Measurements from ENCODE around the gene PRSS53. TPM values are rescaled to one million over a fixed set of nuclear protein-coding genes. Genes with fewer than 3 reads are reported as not detected.
A peak's percentile ranks its signal among the peaks of the same experiment; 100 is the strongest.

Gene PRSS53
- total and polyA plus RNA-seq, 7 donors, result 1.1 to 9.1 (median 2.6) TPM; not detected in 2

DNA sequence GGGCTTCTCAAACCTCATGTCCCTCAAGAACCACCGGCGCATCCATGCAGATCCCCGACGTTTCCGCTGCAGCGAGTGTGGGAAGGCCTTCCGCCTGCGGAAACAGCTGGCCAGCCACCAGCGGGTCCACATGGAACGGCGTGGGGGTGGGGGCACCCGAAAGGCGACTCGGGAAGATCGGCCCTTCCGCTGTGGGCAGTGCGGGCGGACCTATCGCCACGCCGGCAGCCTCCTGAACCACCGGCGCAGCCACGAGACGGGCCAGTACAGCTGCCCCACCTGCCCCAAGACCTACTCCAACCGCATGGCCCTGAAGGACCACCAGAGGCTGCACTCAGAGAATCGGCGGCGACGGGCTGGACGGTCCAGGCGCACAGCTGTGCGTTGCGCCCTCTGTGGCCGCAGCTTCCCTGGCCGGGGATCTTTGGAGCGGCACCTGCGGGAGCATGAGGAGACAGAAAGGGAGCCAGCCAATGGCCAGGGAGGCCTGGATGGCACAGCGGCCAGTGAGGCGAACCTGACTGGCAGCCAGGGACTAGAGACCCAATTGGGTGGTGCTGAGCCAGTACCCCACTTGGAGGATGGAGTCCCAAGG, 8.6 kb downstream of the PRSS53 start:
- H3K9me3 ChIP-seq, result no peaks in the 10 kb centered on the region
- H3K4me1 ChIP-seq, result peaks cover 0 to 9% (median 5%) of the 10 kb centered on the region in 4 donors
- H3K27ac ChIP-seq, result no peak overlapping the region
- 97% methylated on average over 40 of the region's 40 CpGs for WGBS, 2 donors
- TF ChIP-seq EP300 (IDR thresholded peaks at IDR 0.05) (no peak), POLR2A (IDR thresholded peaks at IDR 0.05) (no peak), POLR2AphosphoS5 (IDR thresholded peaks at IDR 0.05) (no peak)
- TF ChIP-seq, protein P1, sequence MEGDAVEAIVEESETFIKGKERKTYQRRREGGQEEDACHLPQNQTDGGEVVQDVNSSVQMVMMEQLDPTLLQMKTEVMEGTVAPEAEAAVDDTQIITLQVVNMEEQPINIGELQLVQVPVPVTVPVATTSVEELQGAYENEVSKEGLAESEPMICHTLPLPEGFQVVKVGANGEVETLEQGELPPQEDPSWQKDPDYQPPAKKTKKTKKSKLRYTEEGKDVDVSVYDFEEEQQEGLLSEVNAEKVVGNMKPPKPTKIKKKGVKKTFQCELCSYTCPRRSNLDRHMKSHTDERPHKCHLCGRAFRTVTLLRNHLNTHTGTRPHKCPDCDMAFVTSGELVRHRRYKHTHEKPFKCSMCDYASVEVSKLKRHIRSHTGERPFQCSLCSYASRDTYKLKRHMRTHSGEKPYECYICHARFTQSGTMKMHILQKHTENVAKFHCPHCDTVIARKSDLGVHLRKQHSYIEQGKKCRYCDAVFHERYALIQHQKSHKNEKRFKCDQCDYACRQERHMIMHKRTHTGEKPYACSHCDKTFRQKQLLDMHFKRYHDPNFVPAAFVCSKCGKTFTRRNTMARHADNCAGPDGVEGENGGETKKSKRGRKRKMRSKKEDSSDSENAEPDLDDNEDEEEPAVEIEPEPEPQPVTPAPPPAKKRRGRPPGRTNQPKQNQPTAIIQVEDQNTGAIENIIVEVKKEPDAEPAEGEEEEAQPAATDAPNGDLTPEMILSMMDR (IDR thresholded peaks at IDR 0.05), result no peak
- peak; percentile 57 for DNase-seq
- intact Hi-C loops (cut with DNase I), result no loop called here
- H3K36me3 ChIP-seq, result peaks cover 49 to 91% (median 55%) of the 10 kb centered on the region in 4 donors
- no peak overlapping the region for H3K4me3 ChIP-seq
- H3K27me3 ChIP-seq, result no peaks in the 10 kb centered on the region

DNA sequence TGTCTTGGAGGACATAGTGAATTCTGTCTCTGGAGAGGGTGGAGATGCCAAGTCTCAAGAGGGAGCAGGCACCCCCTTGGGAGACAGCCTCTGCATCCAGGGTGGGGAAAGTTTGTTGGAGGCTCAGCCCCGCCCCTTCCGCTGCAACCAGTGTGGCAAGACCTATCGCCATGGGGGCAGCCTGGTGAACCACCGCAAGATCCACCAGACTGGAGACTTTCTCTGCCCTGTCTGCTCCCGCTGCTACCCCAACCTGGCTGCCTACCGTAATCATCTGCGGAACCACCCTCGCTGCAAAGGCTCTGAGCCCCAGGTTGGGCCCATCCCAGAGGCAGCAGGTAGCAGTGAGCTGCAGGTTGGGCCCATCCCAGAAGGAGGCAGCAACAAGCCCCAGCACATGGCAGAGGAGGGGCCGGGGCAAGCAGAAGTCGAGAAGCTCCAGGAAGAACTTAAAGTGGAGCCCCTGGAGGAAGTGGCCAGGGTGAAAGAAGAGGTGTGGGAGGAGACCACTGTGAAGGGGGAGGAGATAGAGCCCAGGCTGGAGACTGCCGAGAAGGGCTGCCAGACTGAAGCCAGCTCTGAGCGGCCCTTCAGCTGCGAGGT, 9.3 kb downstream of the PRSS53 start:
- Histone ChIP-seq H3K4me3 (no peak overlapping the region), H3K27ac (no peak overlapping the region), H3K4me1 (peaks cover 0 to 15% (median 12%) of the 10 kb centered on the region in 4 donors), H3K27me3 (no peaks in the 10 kb centered on the region), H3K9me3 (no peaks in the 10 kb centered on the region), H3K36me3 (peaks cover 49 to 84% (median 55%) of the 10 kb centered on the region in 4 donors)
- DNase-seq, result no peak
- intact Hi-C loops (cut with DNase I), result no loop called here
- TF ChIP-seq EP300 (IDR thresholded peaks at IDR 0.05) (no peak), POLR2AphosphoS5 (IDR thresholded peaks at IDR 0.05) (no peak), POLR2A (IDR thresholded peaks at IDR 0.05) (no peak)
- TF ChIP-seq, protein P1 (IDR thresholded peaks at IDR 0.05), result no peak
- 85 to 93% methylated on average over 13 of the region's 13 CpGs for WGBS, 2 donors

DNA sequence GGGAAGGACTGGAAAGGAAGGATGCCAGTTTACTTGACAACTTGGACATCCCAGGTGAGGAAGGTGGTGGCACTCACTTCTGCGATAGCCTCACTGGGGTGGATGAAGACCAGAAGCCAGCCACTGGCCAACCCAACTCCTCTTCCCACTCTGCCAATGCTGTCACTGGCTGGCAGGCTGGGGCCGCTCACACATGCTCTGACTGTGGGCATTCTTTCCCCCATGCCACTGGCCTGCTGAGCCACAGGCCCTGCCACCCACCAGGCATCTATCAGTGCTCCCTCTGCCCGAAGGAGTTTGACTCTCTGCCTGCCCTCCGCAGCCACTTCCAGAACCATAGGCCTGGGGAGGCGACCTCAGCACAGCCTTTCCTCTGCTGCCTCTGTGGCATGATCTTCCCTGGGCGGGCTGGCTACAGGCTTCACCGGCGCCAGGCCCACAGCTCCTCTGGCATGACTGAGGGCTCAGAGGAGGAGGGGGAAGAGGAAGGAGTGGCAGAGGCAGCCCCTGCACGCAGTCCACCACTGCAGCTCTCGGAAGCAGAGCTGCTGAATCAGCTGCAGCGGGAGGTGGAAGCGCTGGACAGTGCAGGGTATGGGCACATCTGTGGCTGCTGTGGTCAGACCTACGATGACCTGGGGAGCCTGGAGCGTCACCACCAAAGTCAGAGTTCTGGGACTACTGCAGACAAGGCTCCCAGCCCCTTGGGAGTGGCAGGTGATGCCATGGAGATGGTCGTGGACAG, 10.0 kb downstream of the PRSS53 start:
- no peak overlapping the region for H3K4me3 ChIP-seq
- peak; percentile 59 for DNase-seq
- no peaks in the 10 kb centered on the region for H3K9me3 ChIP-seq
- TF ChIP-seq POLR2A (IDR thresholded peaks at IDR 0.05) (no peak), EP300 (IDR thresholded peaks at IDR 0.05) (no peak), POLR2AphosphoS5 (IDR thresholded peaks at IDR 0.05) (no peak)
- TF ChIP-seq, protein P1 (IDR thresholded peaks at IDR 0.05), result no peak
- peaks cover 47 to 77% (median 55%) of the 10 kb centered on the region in 4 donors for H3K36me3 ChIP-seq
- no peaks in the 10 kb centered on the region for H3K27me3 ChIP-seq
- H3K27ac ChIP-seq, result no peak overlapping the region
- intact Hi-C loops (cut with DNase I), result no loop called here
- peaks cover 0 to 15% (median 12%) of the 10 kb centered on the region in 4 donors for H3K4me1 ChIP-seq
- 94 to 95% methylated on average over 15 of the region's 15 CpGs for WGBS, 2 donors

DNA sequence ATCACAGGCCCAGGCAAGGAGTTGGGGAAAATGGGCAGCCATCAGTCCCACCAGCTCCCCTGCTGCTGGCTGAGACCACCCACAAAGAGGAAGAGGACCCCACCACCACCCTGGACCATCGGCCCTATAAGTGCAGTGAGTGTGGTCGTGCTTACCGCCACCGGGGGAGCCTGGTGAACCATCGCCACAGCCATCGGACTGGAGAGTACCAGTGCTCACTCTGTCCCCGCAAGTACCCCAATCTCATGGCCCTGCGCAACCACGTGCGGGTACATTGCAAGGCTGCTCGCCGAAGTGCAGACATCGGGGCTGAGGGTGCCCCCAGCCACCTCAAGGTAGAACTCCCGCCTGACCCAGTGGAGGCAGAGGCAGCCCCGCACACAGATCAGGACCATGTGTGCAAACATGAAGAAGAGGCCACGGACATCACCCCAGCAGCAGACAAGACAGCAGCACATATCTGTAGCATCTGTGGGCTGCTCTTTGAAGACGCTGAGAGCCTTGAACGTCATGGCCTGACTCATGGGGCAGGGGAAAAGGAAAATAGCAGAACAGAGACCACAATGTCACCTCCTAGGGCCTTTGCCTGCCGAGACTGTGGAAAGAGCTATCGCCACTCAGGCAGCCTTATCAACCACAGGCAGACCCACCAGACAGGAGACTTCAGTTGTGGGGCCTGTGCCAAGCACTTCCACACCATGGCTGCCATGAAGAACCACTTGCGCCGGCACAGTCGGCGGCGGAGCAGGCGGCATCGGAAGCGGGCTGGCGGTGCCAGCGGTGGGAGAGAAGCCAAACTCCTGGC, 10.9 kb downstream of the PRSS53 start:
- 95 to 96% methylated on average over 30 of the region's 30 CpGs for WGBS, 2 donors
- no peak overlapping the region for H3K4me3 ChIP-seq
- H3K9me3 ChIP-seq, result no peaks in the 10 kb centered on the region
- peaks cover 42 to 67% (median 54%) of the 10 kb centered on the region in 4 donors for H3K36me3 ChIP-seq
- peaks cover 0 to 17% (median 14%) of the 10 kb centered on the region in 4 donors for H3K4me1 ChIP-seq
- TF ChIP-seq EP300 (IDR thresholded peaks at IDR 0.05), result no peak
- TF ChIP-seq POLR2A (IDR thresholded peaks at IDR 0.05), result no peak
- TF ChIP-seq, protein P1 (IDR thresholded peaks at IDR 0.05), result no peak
- no peak for TF ChIP-seq POLR2AphosphoS5 (IDR thresholded peaks at IDR 0.05)
- peak; percentile 59 for DNase-seq
- intact Hi-C loops (cut with DNase I), result no loop called here
- H3K27ac ChIP-seq, result no peak overlapping the region
- no peaks in the 10 kb centered on the region for H3K27me3 ChIP-seq

Data from sigmoid colon (tissue), 7 donors.